ENCODE measurements around the gene TUBA1B.

GRCh38 chr12:49130151-49131050 is 794 bp downstream of the TUBA1B start:
- TF ChIP-seq CTCF (IDR thresholded peaks at IDR 0.05; ENCODE audit: extremely low read depth in 1 of 2, insufficient read depth in 1 of 2, low read depth in 1 of 2, low read length in 2 of 2) (peak; percentile 98 to 99), POLR2A (IDR thresholded peaks at IDR 0.05; ENCODE audit: low read depth, low read length) (peak; percentile 86), EZH2 (IDR thresholded peaks at IDR 0.05; ENCODE audit: borderline replicate concordance, low read depth, low read length, severe bottlenecking) (no peak)
